SK-N-SH (cell line): Measurements from ENCODE around the gene KCNJ18.
"Not testable (repeated sequence)": the region's sequence is repeated elsewhere in the genome, so short reads cannot be mapped to it uniquely, and the experiment has no call there.

Experiments used
- FOXM1 ChIP-seq: IDR thresholded peaks from 2 replicates; pipeline ENCODE4 v1.4.0; 2012; ENCODE audit warnings: low read depth, mild to moderate bottlenecking
- MXI1 ChIP-seq: IDR thresholded peaks from 2 replicates; pipeline ENCODE4 v1.6.1; 2012; ENCODE audit warnings: mild to moderate bottlenecking, low read depth, low read length, improper control_type of control experiment
- POLR2AphosphoS5 ChIP-seq: IDR thresholded peaks from 2 replicates; pipeline ENCODE4 v1.6.1; 2012; ENCODE audit warnings: low read depth, low read length
- TF ChIP-seq, protein P1 (sequence below): fragments of 200-600 bp; sonication (generic); IDR thresholded peaks from 2 replicates; pipeline ENCODE4 v1.6.1; 2017; ENCODE audit warnings: antibody characterized with exemption, mild to moderate bottlenecking, moderate library complexity
- TF ChIP-seq, protein P2 (sequence below): IDR thresholded peaks from 2 replicates; pipeline ENCODE4 v1.4.0; 2012; ENCODE audit warnings: low read depth, borderline replicate concordance

DNA sequence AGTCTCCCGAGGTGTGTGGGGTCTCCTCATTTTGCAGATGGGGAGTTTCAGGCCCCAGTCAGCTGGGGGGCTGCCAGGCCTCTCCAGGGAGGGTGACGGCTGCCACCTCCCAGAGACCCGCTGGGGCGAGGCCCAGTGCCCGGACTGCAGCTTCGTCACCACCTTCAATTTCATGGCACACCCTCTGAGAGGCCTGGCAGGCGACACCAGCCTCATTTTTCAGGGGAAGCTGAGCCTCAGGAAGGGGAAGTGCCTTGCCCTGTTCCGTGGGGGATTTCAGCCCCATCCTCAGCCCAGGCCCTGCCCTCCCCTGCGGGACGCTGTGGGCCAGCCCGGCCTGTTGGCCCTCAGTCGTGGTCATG, 362 bp downstream of the KCNJ18 start:
- TF ChIP-seq, protein P1, sequence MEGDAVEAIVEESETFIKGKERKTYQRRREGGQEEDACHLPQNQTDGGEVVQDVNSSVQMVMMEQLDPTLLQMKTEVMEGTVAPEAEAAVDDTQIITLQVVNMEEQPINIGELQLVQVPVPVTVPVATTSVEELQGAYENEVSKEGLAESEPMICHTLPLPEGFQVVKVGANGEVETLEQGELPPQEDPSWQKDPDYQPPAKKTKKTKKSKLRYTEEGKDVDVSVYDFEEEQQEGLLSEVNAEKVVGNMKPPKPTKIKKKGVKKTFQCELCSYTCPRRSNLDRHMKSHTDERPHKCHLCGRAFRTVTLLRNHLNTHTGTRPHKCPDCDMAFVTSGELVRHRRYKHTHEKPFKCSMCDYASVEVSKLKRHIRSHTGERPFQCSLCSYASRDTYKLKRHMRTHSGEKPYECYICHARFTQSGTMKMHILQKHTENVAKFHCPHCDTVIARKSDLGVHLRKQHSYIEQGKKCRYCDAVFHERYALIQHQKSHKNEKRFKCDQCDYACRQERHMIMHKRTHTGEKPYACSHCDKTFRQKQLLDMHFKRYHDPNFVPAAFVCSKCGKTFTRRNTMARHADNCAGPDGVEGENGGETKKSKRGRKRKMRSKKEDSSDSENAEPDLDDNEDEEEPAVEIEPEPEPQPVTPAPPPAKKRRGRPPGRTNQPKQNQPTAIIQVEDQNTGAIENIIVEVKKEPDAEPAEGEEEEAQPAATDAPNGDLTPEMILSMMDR: not testable (repeated sequence)
- not testable (repeated sequence) for TF ChIP-seq MXI1, FOXM1, POLR2AphosphoS5
- TF ChIP-seq, protein P2, sequence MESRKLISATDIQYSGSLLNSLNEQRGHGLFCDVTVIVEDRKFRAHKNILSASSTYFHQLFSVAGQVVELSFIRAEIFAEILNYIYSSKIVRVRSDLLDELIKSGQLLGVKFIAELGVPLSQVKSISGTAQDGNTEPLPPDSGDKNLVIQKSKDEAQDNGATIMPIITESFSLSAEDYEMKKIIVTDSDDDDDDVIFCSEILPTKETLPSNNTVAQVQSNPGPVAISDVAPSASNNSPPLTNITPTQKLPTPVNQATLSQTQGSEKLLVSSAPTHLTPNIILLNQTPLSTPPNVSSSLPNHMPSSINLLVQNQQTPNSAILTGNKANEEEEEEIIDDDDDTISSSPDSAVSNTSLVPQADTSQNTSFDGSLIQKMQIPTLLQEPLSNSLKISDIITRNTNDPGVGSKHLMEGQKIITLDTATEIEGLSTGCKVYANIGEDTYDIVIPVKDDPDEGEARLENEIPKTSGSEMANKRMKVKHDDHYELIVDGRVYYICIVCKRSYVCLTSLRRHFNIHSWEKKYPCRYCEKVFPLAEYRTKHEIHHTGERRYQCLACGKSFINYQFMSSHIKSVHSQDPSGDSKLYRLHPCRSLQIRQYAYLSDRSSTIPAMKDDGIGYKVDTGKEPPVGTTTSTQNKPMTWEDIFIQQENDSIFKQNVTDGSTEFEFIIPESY: not testable (repeated sequence)
